ENCODE data around the gene CEP170.

- no peak for TF ChIP-seq POLR2AphosphoS5 (IDR thresholded peaks at IDR 0.05; ENCODE audit: borderline replicate concordance, low read depth, low read length)
- no peak for TF ChIP-seq EZH2 (IDR thresholded peaks at IDR 0.05)
- TF ChIP-seq FOXP2 (optimal IDR thresholded peaks at IDR 0.05; ENCODE audit: control extremely low read depth, extremely low read length, insufficient read depth): no peak
These were observed 36.2 kb upstream of the CEP170 start for GRCh38 chr1:243291292-243291691.
